Measurements from ENCODE around the gene STARD3.

The STARD3 gene

GRCh38 chr17:39621523-39622379 lies 15.2 kb upstream of the STARD3 start:
- H3K4me3 ChIP-seq (ENCODE audit: low read length in 2 of 2): no peak overlapping the region
- peaks cover 9 to 12% of the 10 kb centered on the region in 2 donors for H3K4me1 ChIP-seq (ENCODE audit: control insufficient read depth in 2 of 2, insufficient read depth in 1 of 2, low read depth in 1 of 2, low read length in 2 of 2)
- H4K8ac ChIP-seq (ENCODE audit: low read depth, low read length): no peak overlapping the region
- H3K27ac ChIP-seq (replicated peaks; ENCODE audit: low read length): no peak overlapping the region
- H3K79me1 ChIP-seq (ENCODE audit: low read depth, low read length): no peaks in the 10 kb centered on the region
- H2BK15ac ChIP-seq (ENCODE audit: low read length): no peak overlapping the region
- H2AFZ ChIP-seq (ENCODE audit: low read length): peak overlapping the region; percentile 77
- H4K91ac ChIP-seq (ENCODE audit: low read depth, low read length, poor library complexity): no peak overlapping the region
- H3K9ac ChIP-seq (ENCODE audit: low read depth, low read length, poor library complexity): no peak overlapping the region
- H3K4me2 ChIP-seq (ENCODE audit: insufficient read depth, low read length, poor library complexity, severe bottlenecking): no peak overlapping the region
- H3K14ac ChIP-seq (ENCODE audit: low read length): no peak overlapping the region
- no peaks in the 10 kb centered on the region for H3K36me3 ChIP-seq (replicated peaks in 1 of 2; ENCODE audit: control insufficient read depth in 2 of 2, insufficient read depth in 2 of 2, low read length in 2 of 2)
- no peak overlapping the region for H3K23ac ChIP-seq (ENCODE audit: low read depth, low read length, poor library complexity)
- H2BK5ac ChIP-seq (ENCODE audit: low read length): no peak overlapping the region
- no peak overlapping the region for H2BK120ac ChIP-seq (ENCODE audit: low read depth, low read length)
- no peaks in the 10 kb centered on the region for H3K9me3 ChIP-seq (replicated peaks in 1 of 2; ENCODE audit: control insufficient read depth in 2 of 2, insufficient read depth in 1 of 2, low read depth in 1 of 2, low read length in 2 of 2)
- H3K18ac ChIP-seq (ENCODE audit: low read length): no peak overlapping the region
- H2BK12ac ChIP-seq (ENCODE audit: low read length): no peak overlapping the region
- DNase-seq (ENCODE audit: low spot score): peak; percentile 90
- WGBS, 2 donors (ENCODE audit: extremely low coverage in 2 of 2, insufficient read length in 2 of 2, insufficient replicate concordance in 1 of 2): no CpG with 5 or more reads among the region's 26 CpGs
- H3K27me3 ChIP-seq (ENCODE audit: control insufficient read depth in 3 of 3, insufficient read depth in 3 of 3, low read depth in 1 of 3, low read length in 3 of 3): peaks cover 10 to 73% (median 54%) of the 10 kb centered on the region in 3 experiments
- H3K4ac ChIP-seq (ENCODE audit: low read length): no peak overlapping the region
- no peak overlapping the region for H2AK5ac ChIP-seq (ENCODE audit: low read depth, low read length)

GRCh38 chr17:39622380-39623006 lies 14.5 kb upstream of the STARD3 start:
- Histone ChIP-seq H3K79me1 (ENCODE audit: low read depth, low read length) (no peaks in the 10 kb centered on the region), H4K8ac (ENCODE audit: low read depth, low read length) (no peak overlapping the region), H3K4me1 (ENCODE audit: control insufficient read depth in 2 of 2, insufficient read depth in 1 of 2, low read depth in 1 of 2, low read length in 2 of 2) (peaks cover 9 to 16% of the 10 kb centered on the region in 2 donors), H2BK12ac (ENCODE audit: low read length) (no peak overlapping the region), H2BK5ac (ENCODE audit: low read length) (no peak overlapping the region), H3K18ac (ENCODE audit: low read length) (no peak overlapping the region), H3K4ac (ENCODE audit: low read length) (no peak overlapping the region), H3K36me3 (replicated peaks in 1 of 2; ENCODE audit: control insufficient read depth in 2 of 2, insufficient read depth in 2 of 2, low read length in 2 of 2) (no peaks in the 10 kb centered on the region), H4K91ac (ENCODE audit: low read depth, low read length, poor library complexity) (no peak overlapping the region), H3K23ac (ENCODE audit: low read depth, low read length, poor library complexity) (no peak overlapping the region), H3K4me2 (ENCODE audit: insufficient read depth, low read length, poor library complexity, severe bottlenecking) (no peak overlapping the region), H2BK120ac (ENCODE audit: low read depth, low read length) (no peak overlapping the region), H2AFZ (ENCODE audit: low read length) (peak overlapping the region; percentile 77), H3K9me3 (replicated peaks in 1 of 2; ENCODE audit: control insufficient read depth in 2 of 2, insufficient read depth in 1 of 2, low read depth in 1 of 2, low read length in 2 of 2) (no peaks in the 10 kb centered on the region), H3K27ac (replicated peaks; ENCODE audit: low read length) (no peak overlapping the region), H3K27me3 (ENCODE audit: control insufficient read depth in 3 of 3, insufficient read depth in 3 of 3, low read depth in 1 of 3, low read length in 3 of 3) (peaks cover 6 to 73% (median 54%) of the 10 kb centered on the region in 3 experiments), H3K14ac (ENCODE audit: low read length) (no peak overlapping the region), H2BK15ac (ENCODE audit: low read length) (no peak overlapping the region), H2AK5ac (ENCODE audit: low read depth, low read length) (no peak overlapping the region), H3K4me3 (ENCODE audit: low read length in 2 of 2) (no peak overlapping the region), H3K9ac (ENCODE audit: low read depth, low read length, poor library complexity) (no peak overlapping the region)
- no peak for DNase-seq (ENCODE audit: low spot score)
- WGBS, 2 donors (ENCODE audit: extremely low coverage in 2 of 2, insufficient read length in 2 of 2, insufficient replicate concordance in 1 of 2): no CpG with 5 or more reads among the region's 16 CpGs

DNA sequence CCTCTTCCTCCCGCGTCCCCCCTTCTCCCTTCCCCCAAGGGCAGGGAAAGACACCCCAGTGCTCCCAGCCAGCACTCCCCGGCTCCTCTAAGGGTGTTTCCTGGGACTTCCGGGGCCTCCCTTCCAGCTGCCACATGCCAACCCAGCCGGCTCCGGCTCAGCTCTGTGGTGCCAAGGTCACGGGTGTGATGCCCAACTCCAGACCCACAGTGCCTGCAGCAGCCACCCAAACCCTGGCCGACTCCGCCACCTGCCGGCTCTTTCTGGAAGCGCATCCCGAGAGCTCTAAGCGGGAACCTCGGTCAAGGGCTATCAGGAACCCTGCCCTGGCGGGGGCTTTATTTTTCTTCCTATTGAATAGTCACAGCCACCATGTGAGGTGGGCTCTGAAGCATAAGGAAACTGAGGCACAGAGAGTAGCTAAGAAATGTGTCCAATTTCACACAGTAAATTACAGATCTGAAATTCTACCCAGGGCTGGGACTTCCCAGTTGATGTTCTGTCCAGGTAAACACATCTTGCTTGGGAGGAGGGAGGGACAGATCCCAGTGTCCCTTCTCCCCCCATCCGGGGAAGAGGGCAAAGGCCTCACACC lies 13.5 kb upstream of the STARD3 start:
- H3K9me3 ChIP-seq (replicated peaks in 1 of 2; ENCODE audit: control insufficient read depth in 2 of 2, insufficient read depth in 1 of 2, low read depth in 1 of 2, low read length in 2 of 2): no peaks in the 10 kb centered on the region
- H3K4me3 ChIP-seq (ENCODE audit: low read length in 2 of 2): no peak overlapping the region
- no peaks in the 10 kb centered on the region for H3K36me3 ChIP-seq (replicated peaks in 1 of 2; ENCODE audit: control insufficient read depth in 2 of 2, insufficient read depth in 2 of 2, low read length in 2 of 2)
- H3K4me2 ChIP-seq (ENCODE audit: insufficient read depth, low read length, poor library complexity, severe bottlenecking): no peak overlapping the region
- DNase-seq (ENCODE audit: low spot score): peak; percentile 68
- H4K91ac ChIP-seq (ENCODE audit: low read depth, low read length, poor library complexity): no peak overlapping the region
- H3K18ac ChIP-seq (ENCODE audit: low read length): no peak overlapping the region
- no peak overlapping the region for H2BK5ac ChIP-seq (ENCODE audit: low read length)
- H3K9ac ChIP-seq (ENCODE audit: low read depth, low read length, poor library complexity): no peak overlapping the region
- H2AFZ ChIP-seq (ENCODE audit: low read length): no peak overlapping the region
- no peak overlapping the region for H2AK5ac ChIP-seq (ENCODE audit: low read depth, low read length)
- no peak overlapping the region for H2BK120ac ChIP-seq (ENCODE audit: low read depth, low read length)
- H3K14ac ChIP-seq (ENCODE audit: low read length): no peak overlapping the region
- no peak overlapping the region for H2BK15ac ChIP-seq (ENCODE audit: low read length)
- H2BK12ac ChIP-seq (ENCODE audit: low read length): no peak overlapping the region
- H3K27me3 ChIP-seq (ENCODE audit: control insufficient read depth in 3 of 3, insufficient read depth in 3 of 3, low read depth in 1 of 3, low read length in 3 of 3): peaks cover 7 to 75% (median 56%) of the 10 kb centered on the region in 3 experiments
- peaks cover 14 to 15% of the 10 kb centered on the region in 2 donors for H3K4me1 ChIP-seq (ENCODE audit: control insufficient read depth in 2 of 2, insufficient read depth in 1 of 2, low read depth in 1 of 2, low read length in 2 of 2)
- no peak overlapping the region for H3K4ac ChIP-seq (ENCODE audit: low read length)
- whole genome bisulfite sequencing, 2 donors (ENCODE audit: extremely low coverage in 2 of 2, insufficient read length in 2 of 2, insufficient replicate concordance in 1 of 2): no CpG with 5 or more reads among the region's 16 CpGs
- no peaks in the 10 kb centered on the region for H3K79me1 ChIP-seq (ENCODE audit: low read depth, low read length)
- H3K27ac ChIP-seq (replicated peaks; ENCODE audit: low read length): no peak overlapping the region
- H3K23ac ChIP-seq (ENCODE audit: low read depth, low read length, poor library complexity): no peak overlapping the region
- no peak overlapping the region for H4K8ac ChIP-seq (ENCODE audit: low read depth, low read length)

GRCh38 chr17:39624313-39624712 lies 12.6 kb upstream of the STARD3 start:
- no CpG with 5 or more reads among the region's 8 CpGs for WGBS, 2 donors (ENCODE audit: extremely low coverage in 2 of 2, insufficient read length in 2 of 2, insufficient replicate concordance in 1 of 2)

More at GRCh38 chr17:39624313-39624712, 12.6 kb upstream of the STARD3 start:
- Histone ChIP-seq H3K36me3 (replicated peaks in 1 of 2; ENCODE audit: control insufficient read depth in 2 of 2, insufficient read depth in 2 of 2, low read length in 2 of 2) (no peaks in the 10 kb centered on the region), H2BK12ac (ENCODE audit: low read length) (no peak overlapping the region), H2BK15ac (ENCODE audit: low read length) (no peak overlapping the region), H3K4me3 (ENCODE audit: low read length in 2 of 2) (no peak overlapping the region), H3K9ac (ENCODE audit: low read depth, low read length, poor library complexity) (no peak overlapping the region), H3K4me1 (ENCODE audit: control insufficient read depth in 2 of 2, insufficient read depth in 1 of 2, low read depth in 1 of 2, low read length in 2 of 2) (peaks cover 11 to 16% of the 10 kb centered on the region in 2 donors), H3K4ac (ENCODE audit: low read length) (no peak overlapping the region), H3K4me2 (ENCODE audit: insufficient read depth, low read length, poor library complexity, severe bottlenecking) (no peak overlapping the region), H2BK120ac (ENCODE audit: low read depth, low read length) (no peak overlapping the region), H3K18ac (ENCODE audit: low read length) (no peak overlapping the region), H3K14ac (ENCODE audit: low read length) (no peak overlapping the region), H4K8ac (ENCODE audit: low read depth, low read length) (no peak overlapping the region), H3K9me3 (replicated peaks in 1 of 2; ENCODE audit: control insufficient read depth in 2 of 2, insufficient read depth in 1 of 2, low read depth in 1 of 2, low read length in 2 of 2) (no peaks in the 10 kb centered on the region), H4K91ac (ENCODE audit: low read depth, low read length, poor library complexity) (no peak overlapping the region), H3K79me1 (ENCODE audit: low read depth, low read length) (no peaks in the 10 kb centered on the region), H2AFZ (ENCODE audit: low read length) (no peak overlapping the region), H2BK5ac (ENCODE audit: low read length) (no peak overlapping the region), H3K23ac (ENCODE audit: low read depth, low read length, poor library complexity) (no peak overlapping the region), H2AK5ac (ENCODE audit: low read depth, low read length) (no peak overlapping the region), H3K27ac (replicated peaks; ENCODE audit: low read length) (no peak overlapping the region), H3K27me3 (ENCODE audit: control insufficient read depth in 3 of 3, insufficient read depth in 3 of 3, low read depth in 1 of 3, low read length in 3 of 3) (peaks cover 2 to 75% (median 51%) of the 10 kb centered on the region in 3 experiments)
- no peak for DNase-seq (ENCODE audit: low spot score)

Data from neuronal stem cell (in vitro differentiated cells).